SKM-1 (cell line): Measurements from ENCODE around the gene CERK.

ENCODE experiments used
- DNase-seq: peaks from one replicate; lab custom pipeline; 2025; ENCODE audit not compliant: unreplicated experiment; lab: John Stamatoyannopoulos, UW

CERK gene

DNA sequence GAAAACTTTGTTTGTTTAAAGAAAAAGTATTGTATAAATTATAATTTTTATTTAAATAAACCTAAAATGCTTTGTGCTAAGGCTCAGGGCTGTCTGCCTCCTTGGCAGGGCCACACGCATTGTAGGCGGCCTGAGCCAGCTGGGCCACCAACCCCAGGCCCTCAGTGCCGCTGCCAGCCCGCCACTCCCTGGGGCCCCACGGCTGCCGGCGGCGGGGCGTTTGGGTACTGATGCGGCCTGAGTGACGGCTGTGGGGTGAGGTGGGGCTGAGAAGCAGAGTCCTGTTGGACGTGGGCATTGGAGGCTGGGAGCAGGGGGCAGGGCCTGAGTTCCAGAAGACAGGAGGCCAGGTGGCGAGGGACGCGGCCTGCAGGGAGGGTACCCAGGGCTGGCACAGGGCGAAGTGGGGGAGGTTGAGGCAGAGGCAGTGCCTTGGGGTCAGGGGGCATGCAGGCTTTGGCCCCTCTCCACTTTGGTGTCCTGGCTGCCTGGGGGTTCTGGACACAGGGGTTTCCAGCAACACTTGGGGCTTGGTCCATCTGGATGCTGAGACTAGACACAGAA, 58.3 kb downstream of the CERK start:
- no peak for DNase-seq

DNA sequence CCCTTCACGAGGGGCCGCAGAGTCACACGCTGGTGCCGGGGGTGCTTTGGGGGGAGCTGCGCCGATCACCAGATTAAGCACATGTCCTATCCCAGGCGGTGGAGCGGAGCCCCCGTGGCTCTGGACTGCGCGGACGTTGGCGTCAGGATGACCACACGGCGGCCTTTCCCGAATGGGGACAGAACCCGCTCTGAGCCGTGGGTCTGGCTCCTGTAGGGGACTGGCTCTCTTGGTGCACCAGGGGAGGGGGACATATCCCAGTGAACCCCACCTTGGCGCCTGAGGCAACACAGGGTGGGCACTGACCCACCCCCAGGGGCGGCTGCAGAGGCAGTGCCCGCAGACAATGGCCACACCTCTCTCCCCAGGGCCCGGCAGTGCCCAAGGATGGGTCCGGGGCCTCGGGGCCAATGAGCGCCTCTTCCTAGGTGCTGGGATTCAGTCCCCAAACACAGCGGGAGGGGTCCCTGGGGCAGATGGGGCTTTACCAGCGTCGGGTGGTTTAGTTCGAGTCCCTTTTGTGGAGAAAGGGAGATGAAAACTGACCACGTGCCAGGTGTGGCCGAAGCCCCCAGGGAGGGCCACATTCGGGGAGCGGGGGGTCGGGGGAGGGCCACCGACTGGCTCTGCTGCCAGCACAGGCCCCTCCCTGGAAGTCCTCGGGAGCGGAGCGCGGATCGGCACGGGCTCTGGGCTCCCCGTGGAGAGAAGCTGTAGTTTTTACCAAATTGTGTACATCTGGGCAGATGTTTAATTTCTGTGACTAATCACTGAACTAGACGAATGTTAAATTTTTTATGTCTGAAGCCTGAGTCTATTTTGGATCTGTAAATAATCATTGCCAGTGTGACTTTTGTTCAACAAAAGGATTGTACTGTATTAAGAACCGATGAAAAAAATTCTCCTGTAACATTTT, 59.0 kb downstream of the CERK start:
- no peak for DNase-seq

DNA sequence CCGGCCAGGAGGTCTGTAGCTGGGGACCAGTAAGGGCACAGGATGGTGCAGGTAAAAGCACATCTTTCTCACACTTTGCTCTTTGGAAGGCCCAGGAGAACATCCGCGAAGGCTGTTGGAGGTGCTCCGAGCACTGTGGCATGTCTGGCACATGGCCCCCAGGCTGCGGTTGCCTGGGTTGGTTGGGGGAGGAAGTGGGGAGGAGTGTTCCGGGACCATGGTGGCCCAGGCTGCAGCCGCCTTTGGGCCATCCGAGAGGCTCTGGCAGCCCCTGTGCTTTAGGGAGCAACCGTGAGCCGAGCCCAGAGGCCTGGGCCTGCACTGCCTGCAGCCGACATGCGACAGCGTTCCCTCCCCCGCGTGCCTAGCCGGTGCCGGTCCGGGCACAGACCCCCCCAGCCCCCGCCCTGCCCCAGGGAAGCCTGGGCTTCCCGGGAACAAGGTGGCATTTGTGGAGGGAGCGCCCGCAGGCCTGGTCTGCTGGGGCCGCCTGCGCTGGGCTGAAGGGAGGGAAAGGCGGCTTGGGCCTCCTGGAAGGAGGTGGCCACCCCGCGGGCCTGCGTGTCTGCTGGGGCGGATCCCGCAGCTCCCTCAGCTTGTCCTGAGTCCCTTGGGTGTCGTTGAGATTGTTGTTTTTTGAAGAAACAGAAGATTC, 59.9 kb downstream of the CERK start:
- no peak for DNase-seq

DNA sequence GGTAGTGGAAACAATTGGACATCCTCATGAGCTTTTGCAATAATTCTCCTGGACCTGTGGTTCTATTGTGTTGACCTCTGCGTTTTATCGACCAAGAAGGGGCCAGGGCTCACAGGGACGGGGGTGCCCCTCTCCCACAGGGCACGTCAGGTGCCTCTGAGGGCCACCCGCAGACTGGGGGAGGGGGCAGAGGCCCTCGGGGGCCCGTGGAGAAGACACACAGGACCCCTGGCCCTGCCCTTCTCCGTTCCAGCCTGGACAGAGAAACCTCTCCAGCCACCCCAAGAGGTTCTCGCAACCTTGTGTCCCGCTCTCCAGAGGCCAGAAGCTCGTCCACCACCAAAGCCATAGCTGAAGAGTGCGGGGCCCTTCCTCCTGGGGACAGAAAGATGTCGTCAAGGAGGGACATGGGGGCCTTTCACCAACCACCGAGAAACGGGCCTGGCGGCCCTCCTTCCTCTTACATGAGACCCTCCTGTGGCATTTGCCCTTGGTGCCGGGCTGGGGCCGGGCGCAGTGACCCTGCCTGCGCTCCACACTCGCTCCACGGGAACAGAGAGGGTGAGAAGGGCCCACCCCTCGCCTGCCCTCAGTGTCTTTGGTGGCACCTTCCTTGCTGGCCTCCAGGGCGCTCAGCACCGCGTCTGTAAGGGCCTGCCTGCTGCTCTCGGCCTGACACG, 60.6 kb downstream of the CERK start:
- no peak for DNase-seq

DNA sequence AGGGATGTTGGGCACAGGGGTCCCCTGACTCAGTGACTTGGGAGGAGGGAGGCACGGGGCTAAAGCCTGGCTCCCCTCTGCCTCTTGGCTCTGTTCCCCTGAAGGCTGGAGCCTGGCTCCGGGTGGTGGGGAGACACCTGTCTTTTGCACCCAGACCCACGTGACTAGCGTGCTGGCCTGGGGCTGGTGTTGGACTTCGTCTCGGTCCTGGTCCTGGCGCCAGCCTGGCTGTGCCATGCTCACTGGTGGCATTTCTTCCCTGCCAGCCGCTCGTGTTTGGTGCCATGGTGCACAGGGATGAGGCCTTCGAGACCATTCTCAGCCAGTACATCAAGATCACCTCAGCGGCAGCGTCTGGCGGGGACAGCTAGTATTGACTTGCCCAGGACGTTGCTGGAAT, 61.2 kb downstream of the CERK start:
- no peak for DNase-seq

DNA sequence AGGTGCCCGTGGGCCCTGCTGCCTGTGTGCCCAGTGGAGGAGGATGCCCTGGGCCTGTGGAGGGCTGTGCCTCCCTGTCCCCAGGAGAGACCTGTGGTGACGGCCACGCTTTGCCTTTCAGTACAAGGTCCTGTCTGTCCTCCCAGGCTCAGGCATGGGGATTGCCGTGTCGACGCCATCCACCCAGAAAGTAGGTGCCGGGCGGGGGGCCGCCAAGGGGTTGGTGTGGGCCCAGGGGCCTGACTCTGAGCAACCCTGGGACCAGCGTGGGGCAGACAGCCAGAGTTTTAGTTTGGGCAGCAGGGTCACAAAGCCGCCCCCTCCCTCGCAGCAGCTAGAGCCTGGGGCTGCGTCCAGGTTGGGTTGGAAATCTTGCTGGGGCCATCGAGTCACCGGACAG, 61.6 kb downstream of the CERK start:
- DNase-seq: no peak

DNA sequence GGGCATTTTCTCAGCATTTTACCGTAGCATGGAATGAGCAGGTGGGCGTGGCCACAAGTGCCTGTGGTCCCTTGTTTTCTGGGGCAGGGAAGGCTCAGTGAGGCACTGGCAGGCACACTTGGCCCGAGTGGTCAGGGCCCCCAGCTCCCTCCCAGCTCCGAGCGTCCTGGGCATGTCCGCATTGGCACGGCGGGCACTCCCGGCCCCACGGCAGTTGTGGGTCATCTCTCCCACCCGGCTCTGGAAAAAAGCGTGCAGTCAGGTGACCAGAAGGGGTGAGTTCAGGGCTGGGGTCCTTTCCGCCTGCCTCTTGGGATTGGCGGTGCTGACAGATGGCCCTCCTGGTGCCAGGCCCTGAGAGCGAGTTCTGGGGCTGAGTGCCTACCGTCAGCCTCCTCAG, 62.1 kb downstream of the CERK start:
- no peak for DNase-seq

DNA sequence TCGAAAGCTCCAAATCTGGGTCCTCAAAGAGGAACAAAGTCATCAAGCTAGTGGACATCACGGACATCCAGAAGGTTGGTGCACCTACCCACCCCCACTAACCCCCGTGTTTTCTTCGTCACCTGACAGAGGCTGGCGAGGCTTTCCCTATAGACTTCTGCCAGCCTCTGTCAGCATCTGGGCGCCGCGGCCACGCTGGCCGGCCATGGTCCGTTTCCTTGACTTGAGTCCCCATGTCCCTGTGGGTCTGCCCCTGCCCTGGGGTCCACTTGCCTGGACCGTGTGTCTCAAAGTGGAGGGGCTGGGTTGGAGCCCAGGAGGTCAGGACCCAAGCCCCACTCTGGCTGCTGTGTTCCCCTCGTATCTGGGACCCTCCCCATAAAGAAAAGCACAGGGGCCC, 62.6 kb downstream of the CERK start:
- no peak for DNase-seq

DNA sequence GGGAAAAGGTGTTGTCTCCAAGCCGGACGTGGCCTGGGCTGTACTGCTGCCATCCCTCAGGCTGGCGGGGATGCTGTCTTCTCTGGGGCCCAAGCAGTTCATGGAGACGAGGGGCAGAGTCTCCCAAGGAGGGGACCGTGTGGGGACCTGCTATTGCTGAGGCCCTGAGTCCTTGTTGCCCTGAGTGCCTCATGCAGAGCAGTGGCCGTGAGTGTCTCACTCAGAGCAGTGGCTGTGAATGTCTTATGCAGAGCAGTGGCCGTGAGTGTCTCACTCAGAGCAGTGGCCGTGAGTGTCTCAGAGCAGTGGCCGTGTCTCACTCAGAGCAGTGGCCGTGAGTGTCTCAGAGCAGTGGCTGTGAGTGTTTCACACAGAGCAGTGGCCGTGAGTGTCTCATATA, 63.1 kb downstream of the CERK start:
- DNase-seq: no peak

DNA sequence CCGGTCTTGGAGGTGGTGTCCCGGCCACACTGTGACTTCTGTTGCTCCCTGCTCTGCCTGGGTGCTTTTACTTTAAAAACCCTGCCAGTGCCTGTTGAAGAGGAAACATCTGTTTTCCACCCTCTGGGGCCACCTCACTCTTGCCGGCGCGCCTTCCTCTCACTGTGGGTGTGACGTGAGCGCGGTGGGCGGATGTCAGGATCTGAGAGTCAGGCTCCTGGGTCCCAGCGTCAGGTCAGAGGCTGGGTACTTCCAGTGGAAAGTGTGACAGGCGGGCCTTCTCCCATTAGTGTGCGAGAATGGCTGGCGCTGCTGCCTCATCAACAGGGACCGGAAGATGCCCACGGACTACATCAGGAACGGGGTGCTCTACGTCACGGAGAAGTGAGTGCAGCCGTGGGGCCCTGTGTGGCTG, 63.7 kb downstream of the CERK start:
- no peak for DNase-seq

DNA sequence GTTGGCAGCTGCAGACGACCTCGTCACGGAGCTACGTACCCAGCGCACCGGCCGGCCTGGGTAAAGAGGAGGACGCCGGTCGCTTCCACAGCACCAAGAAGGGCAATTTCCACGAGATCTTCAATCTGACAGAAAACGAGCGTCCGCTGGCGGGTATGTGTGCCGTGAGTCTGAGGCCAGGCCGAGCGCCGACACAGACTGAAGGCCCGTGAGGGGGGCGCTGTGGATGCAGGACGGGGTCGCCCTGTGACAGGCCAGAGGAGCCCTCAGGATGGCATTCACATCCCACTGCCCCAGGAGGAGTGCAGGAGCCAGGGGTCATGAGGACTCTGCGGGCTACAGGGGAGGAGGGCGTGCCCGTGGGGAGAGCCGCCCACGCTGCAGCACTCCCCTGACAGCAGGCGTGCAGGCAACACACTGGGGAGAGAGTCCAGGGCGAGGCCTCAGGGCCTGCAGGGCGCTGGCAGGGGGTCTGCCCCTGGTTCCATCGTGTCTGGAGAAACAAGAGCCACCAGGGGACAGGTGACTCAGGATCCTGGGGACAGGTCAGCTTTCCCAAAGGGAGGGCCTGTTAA, 64.3 kb downstream of the CERK start:
- DNase-seq: no peak

DNA sequence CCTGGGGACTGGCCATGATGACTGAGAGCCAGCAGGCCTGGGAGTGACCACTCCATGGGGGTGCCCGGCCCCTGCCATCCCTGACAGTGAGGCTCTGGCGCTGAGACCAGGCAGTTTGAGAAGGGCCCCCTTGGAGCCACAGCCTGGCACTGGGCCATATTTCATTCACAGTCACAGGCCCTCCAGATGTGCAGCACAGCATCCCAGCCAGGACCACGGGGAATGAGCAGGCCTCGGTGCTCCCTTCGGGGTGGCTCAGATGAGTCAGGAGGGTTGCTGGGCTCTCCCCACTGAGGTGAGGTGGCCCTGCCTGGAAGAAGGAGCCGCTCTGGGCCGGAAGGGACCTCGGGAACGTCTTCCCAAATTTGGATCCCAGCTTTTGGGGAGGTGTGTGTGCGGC, 64.8 kb downstream of the CERK start:
- DNase-seq: no peak

DNA sequence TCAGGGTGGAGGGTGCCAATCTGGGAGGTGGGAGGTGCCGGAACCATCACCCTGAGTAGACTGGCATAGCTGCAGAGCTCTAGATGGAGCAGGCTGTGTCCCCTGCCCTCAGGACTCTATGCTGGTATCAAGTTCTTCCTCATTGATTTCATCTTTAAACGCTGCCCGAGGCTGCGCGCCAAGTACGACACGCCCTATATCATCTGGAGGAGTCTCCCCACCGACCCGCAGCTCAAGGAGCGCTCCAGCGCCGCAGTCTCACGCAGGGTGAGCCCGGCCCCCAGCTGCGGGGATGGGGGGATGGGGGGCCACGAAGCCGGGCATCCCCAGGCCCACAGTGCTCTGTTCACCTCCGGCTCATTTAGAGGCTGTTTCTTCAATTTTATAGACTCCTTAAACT, 65.3 kb downstream of the CERK start:
- DNase-seq: no peak

DNA sequence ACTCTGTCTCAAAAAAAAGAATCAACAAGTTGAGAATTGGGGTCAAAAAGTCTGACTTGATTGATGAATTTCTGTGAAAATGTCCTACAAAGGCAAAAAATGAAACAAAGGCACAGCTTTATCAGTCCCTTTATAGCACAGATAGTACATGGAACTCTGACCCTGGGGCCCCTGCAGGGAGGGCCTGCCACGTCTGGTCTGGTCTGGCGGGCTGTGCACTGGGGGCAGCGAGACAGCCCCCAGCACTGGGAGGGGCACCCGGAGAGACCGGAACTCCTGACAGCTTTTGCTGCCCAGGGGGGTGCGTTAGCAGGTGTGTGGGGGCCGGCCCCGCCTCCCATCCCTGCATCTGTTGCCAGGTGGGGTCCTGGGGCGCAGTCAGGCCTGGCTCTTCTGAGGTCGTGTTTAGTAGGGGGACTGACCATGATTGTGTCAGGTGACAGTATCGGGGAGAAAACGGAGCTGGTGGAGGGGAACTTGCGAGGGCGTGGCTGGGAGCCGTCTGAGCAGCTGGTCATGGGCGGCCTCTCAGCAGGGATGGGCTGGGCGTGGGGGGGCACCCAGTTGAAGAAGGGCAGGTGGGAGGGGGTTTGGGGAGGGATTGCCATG, 66.1 kb downstream of the CERK start:
- DNase-seq: no peak

DNA sequence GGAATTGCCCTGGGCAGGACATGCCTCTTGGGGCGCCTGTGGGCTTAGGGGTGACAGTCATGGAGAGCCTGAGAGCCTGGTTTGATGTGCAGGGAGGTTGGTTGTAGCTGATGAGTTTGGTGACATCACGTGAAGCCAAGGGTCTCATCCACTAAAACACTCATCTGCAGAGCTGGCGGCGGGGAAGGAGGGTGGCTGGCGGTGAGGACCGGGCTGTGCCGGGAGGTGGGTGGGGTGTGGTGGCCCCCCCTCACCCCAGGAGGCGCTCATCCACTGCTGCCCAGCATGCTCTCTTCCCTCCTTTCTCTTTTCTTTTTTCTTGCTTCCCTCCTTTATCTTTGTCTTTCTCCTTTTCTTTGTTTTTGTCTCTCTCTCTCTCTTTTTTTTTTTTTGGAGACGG, 68.9 kb downstream of the CERK start:
- DNase-seq: no peak

DNA sequence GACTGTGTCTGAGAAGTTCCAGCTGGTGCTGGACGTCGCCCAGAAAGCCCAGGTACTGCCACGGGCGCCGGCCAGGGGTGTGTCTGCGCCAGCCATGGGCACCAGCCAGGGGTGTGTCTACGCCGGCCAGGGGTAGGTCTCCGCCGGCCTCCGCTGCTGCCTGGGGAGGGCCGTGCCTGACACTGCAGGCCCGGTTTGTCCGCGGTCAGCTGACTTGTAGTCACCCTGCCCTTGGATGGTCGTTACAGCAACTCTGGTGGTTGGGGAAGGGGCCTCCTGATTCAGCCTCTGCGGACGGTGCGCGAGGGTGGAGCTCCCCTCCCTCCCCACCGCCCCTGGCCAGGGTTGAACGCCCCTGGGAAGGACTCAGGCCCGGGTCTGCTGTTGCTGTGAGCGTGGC, 69.9 kb downstream of the CERK start:
- DNase-seq: no peak

DNA sequence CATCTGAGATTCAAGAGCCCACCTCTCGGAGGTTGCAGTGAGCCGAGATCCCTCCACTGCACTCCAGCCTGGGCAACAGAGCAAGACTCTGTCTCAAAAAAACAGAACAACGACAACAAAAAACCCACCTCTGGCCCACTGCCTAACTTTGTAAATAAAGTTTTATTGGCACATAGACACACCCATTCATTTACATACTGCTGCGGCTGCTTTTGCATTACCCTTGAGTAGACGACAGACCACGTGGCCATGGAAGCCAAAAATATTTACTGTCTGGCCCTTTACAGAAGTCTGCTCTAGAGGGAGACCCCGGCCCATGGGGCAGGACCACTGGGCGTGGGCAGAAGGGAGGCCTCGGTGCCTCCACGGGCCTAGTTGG, 70.8 kb downstream of the CERK start:
- no peak for DNase-seq

DNA sequence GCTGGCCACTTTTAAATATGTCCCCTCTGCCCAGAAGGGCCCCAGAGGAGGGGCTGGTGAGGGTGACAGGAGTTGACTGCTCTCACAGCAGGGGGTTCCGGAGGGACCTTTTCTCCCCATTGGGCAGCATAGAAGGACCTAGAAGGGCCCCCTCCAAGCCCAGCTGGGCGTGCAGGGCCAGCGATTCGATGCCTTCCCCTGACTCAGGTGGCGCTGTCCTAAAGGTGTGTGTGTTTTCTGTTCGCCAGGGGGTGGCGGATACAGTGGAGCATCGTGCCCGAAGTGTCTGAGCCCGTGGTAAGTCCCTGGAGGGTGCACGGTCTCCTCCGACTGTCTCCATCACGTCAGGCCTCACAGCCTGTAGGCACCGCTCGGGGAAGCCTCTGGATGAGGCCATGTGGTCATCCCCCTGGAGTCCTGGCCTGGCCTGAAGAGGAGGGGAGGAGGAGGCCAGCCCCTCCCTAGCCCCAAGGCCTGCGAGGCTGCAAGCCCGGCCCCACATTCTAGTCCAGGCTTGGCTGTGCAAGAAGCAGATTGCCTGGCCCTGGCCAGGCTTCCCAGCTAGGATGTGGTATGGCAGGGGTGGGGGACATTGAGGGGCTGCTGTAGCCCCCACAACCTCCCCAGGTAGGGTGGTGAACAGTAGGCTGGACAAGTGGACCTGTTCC, 71.3 kb downstream of the CERK start:
- DNase-seq: no peak

DNA sequence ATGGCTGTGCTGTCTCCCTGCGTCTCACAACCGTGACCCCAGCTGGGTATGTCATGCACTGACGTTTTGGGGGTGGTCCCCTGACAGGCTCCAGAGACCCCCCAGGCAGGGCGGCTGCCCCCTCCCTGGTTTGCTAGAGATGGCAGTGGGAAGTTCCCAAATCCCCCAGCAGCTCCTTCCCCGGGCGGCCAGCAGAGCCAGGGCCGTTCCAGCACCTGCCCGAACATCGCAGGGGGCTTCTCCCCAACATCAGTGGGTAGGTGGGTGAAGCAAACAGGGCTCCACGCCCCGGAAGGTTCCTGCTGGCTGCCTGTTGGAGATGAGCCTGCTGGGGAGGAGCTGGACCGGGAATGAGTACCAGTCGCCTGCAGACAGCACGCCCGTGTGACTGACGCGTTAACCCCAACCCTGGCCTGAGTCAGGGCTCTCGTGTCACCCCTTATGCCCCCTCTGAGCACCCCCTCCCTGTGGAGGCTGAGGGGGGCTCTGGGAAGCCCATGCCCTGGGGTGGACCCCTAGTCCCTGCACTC, 72.2 kb downstream of the CERK start:
- DNase-seq: no peak

DNA sequence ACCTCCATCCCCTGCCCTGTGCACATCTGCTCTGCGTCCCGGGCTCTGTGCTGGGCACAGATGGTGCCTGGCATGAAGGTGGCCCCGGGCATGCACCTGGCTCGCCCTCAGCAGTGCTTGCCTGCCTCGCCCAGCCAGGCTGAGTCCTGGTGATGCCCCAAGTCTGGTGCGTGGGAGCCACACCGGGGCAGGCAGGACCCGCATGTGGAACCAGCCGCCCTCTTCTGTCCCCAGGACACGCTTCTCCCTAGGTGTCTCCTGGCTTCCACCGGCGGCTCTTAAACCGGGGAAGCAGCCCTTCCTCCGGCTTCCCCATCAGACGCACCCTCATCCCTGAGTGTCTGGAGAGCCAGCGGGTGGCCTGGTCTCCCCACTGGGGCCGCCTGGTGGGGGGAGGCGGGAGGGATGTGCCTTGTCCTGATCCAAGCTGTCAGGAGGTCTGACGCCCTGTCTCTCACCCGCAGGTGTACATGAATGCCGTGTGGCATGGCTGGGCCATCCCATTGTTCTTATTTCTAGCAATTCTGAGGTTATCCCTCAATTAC, 72.8 kb downstream of the CERK start:
- DNase-seq: no peak
